GM12875 (cell line): ENCODE measurements around the gene LAMA1.

Experiments used
- H3K4me3 ChIP-seq: one replicate; pipeline ENCODE4 v1.5.1; 2011; ENCODE audit warnings: low read depth, low read length, control low read depth
- CTCF ChIP-seq: IDR thresholded peaks from 2 replicates; pipeline ENCODE4 v1.5.1; 2011; ENCODE audit warnings: low read depth, mild to moderate bottlenecking, control low read depth, inconsistent platforms, low read length, moderate library complexity, borderline replicate concordance; ENCODE audit not compliant: insufficient read depth

Gene LAMA1

GRCh38 chr18:7021994-7022840 lies 95.4 kb downstream of the LAMA1 start:
- no peak overlapping the region for H3K4me3 ChIP-seq
- TF ChIP-seq CTCF = no peak

GRCh38 chr18:7020995-7021777 lies 96.4 kb downstream of the LAMA1 start:
- no peak for TF ChIP-seq CTCF

GRCh38 chr18:7017013-7017412 lies 100.6 kb downstream of the LAMA1 start:
- H3K4me3 ChIP-seq = no peak overlapping the region
- no peak for TF ChIP-seq CTCF

More at GRCh38 chr18:7020995-7021777, 96.4 kb downstream of the LAMA1 start:
- no peak overlapping the region for H3K4me3 ChIP-seq

- H3K4me3 ChIP-seq = no peak overlapping the region
- TF ChIP-seq CTCF = no peak
These were observed 106.5 kb downstream of the LAMA1 start for GRCh38 chr18:7011142-7011541.

- TF ChIP-seq CTCF = no peak
- no peak overlapping the region for H3K4me3 ChIP-seq
These were observed 113.6 kb downstream of the LAMA1 start for GRCh38 chr18:7004009-7004408.

- TF ChIP-seq CTCF = no peak
- H3K4me3 ChIP-seq = no peak overlapping the region
These were observed 115.5 kb downstream of the LAMA1 start for GRCh38 chr18:7002107-7002506.

- no peak for TF ChIP-seq CTCF
- H3K4me3 ChIP-seq = no peak overlapping the region
These were observed 117.0 kb downstream of the LAMA1 start for GRCh38 chr18:7000484-7001096.
